SU-DHL-6 (cell line): Measurements from ENCODE around the gene DDX39B.

Source experiments
- H2AFZ ChIP-seq: fragments of 200-600 bp; sonication (generic); 2 replicates; pipeline ENCODE4 v1.6.1; 2014; ENCODE audit warnings: low read depth, mild to moderate bottlenecking, moderate library complexity, mixed read lengths, antibody characterized with exemption, low read length; ENCODE audit not compliant: severe bottlenecking
- H3F3A ChIP-seq: fragments of 200-600 bp; shearing (Covaris generic); 2 replicates; pipeline ENCODE4 v1.6.0; 2016; ENCODE audit warnings: antibody characterized with exemption, mild to moderate bottlenecking; ENCODE audit not compliant: insufficient read depth
- H3K27ac ChIP-seq: fragments of 200-600 bp; sonication (generic); 2 replicates; pipeline ENCODE4 v1.5.1; 2016; ENCODE audit warnings: low read depth, mild to moderate bottlenecking, low read length, moderate library complexity, mixed read lengths
- H3K27me3 ChIP-seq: fragments of 200-600 bp; sonication (generic), shearing (Covaris generic); 2 replicates; pipeline ENCODE4 v1.6.0; 2014; ENCODE audit warnings: mild to moderate bottlenecking, low read length
- H3K36me3 ChIP-seq: fragments of 200-600 bp; sonication (generic); 2 replicates; pipeline ENCODE4 v1.6.1; 2014; ENCODE audit warnings: mild to moderate bottlenecking, low read length, mixed read lengths
- H3K4me2 ChIP-seq: fragments of 300-600, 200-600 bp; shearing (Covaris generic), sonication (generic); 2 replicates; pipeline ENCODE4 v1.6.0; 2014; ENCODE audit warnings: low read length, low read depth, mild to moderate bottlenecking; ENCODE audit not compliant: poor library complexity, severe bottlenecking
- H3K4me3 ChIP-seq: fragments of 200-600 bp; sonication (generic); 2 replicates; pipeline ENCODE4 v1.5.1; 2014; ENCODE audit warnings: antibody characterized with exemption, low read length, mild to moderate bottlenecking, mixed read lengths; ENCODE audit not compliant: insufficient read depth, poor library complexity, severe bottlenecking
- H3K79me2 ChIP-seq: fragments of 200-600 bp; sonication (generic); 2 replicates; pipeline ENCODE4 v1.6.1; 2014; ENCODE audit warnings: mild to moderate bottlenecking, low read length, moderate library complexity; ENCODE audit not compliant: insufficient read depth
- H3K9ac ChIP-seq: fragments of 200-600 bp; sonication (generic); 2 replicates; pipeline ENCODE4 v1.7.0; 2014; ENCODE audit warnings: mild to moderate bottlenecking, low read length
- H3K9me2 ChIP-seq: fragments of 200-600 bp; sonication (generic); replicated peaks from 2 replicates; pipeline ENCODE4 v1.6.1; 2014; ENCODE audit warnings: low read length; ENCODE audit not compliant: insufficient read depth
- H3K9me3 ChIP-seq: fragments of 200-600 bp; sonication (generic); 2 replicates; pipeline ENCODE4 v1.6.1; 2014; ENCODE audit warnings: low read length, mixed read lengths; ENCODE audit not compliant: insufficient read depth
- H4K20me1 ChIP-seq: fragments of 200-600 bp; sonication (generic); 2 replicates; pipeline ENCODE4 v1.6.1; 2014; ENCODE audit warnings: low read depth, mild to moderate bottlenecking, antibody characterized with exemption, low read length, moderate library complexity, mixed read lengths
- CTCF ChIP-seq: fragments of 200-600 bp; sonication (generic); IDR thresholded peaks from one replicate; pipeline ENCODE4 v1.5.1; 2017; ENCODE audit warnings: antibody characterized with exemption, mild to moderate bottlenecking, low read length, moderate library complexity; ENCODE audit not compliant: insufficient read depth, poor library complexity, severe bottlenecking
- EZH2phosphoT487 ChIP-seq: fragments of 200-600 bp; sonication (generic), shearing (Covaris generic); conservative IDR thresholded peaks from 2 replicates; pipeline ENCODE4 v1.6.1; 2018; ENCODE audit warnings: mild to moderate bottlenecking, antibody characterized with exemption, low read length, moderate library complexity, mixed read lengths

Gene DDX39B

GRCh38 chr6:31530659-31531058 lies 11.1 kb downstream of the DDX39B start:
- Histone ChIP-seq H3K36me3 (peaks cover 47% of the 10 kb centered on the region), H4K20me1 (peaks cover 42% of the 10 kb centered on the region), H3F3A (peaks cover 55% of the 10 kb centered on the region)

GRCh38 chr6:31529329-31530150 lies 12.3 kb downstream of the DDX39B start:
- H3K9me2 ChIP-seq, result no peaks in the 10 kb centered on the region
- H3K4me2 ChIP-seq, result no peak overlapping the region
- H3K4me3 ChIP-seq, result no peak overlapping the region
- no peak overlapping the region for H3K9ac ChIP-seq
- no peak overlapping the region for H2AFZ ChIP-seq
- no peaks in the 10 kb centered on the region for H3K9me3 ChIP-seq
- peaks cover 36% of the 10 kb centered on the region for H3K36me3 ChIP-seq
- peaks cover 7% of the 10 kb centered on the region for H3K79me2 ChIP-seq
- peaks cover 31% of the 10 kb centered on the region; the same call in 1 of the 2 replicates for H4K20me1 ChIP-seq
- peaks cover 55% of the 10 kb centered on the region for H3F3A ChIP-seq
- H3K27me3 ChIP-seq, result no peaks in the 10 kb centered on the region
- TF ChIP-seq EZH2phosphoT487 (no peak), CTCF (no peak)
- H3K27ac ChIP-seq, result no peak overlapping the region

More at GRCh38 chr6:31530659-31531058, 11.1 kb downstream of the DDX39B start:
- Histone ChIP-seq H3K9me2 (no peaks in the 10 kb centered on the region), H3K4me3 (no peak overlapping the region), H3K79me2 (peaks cover 17% of the 10 kb centered on the region), H3K27ac (no peak overlapping the region), H2AFZ (no peak overlapping the region), H3K27me3 (no peaks in the 10 kb centered on the region), H3K9me3 (no peaks in the 10 kb centered on the region), H3K9ac (no peak overlapping the region), H3K4me2 (no peak overlapping the region)
- no peak for TF ChIP-seq EZH2phosphoT487
- TF ChIP-seq CTCF, result no peak

GRCh38 chr6:31528821-31529328 lies 12.9 kb downstream of the DDX39B start, which contains the start of gene MCCD1:
Gene MCCD1 (plus strand): TSS chr6:31528962. CDS start chr6:31529015, 53 bp downstream.
- H3K27ac ChIP-seq, result no peak within 1 kb of the TSS

More at GRCh38 chr6:31528821-31529328, 12.9 kb downstream of the DDX39B start, which contains the start of gene MCCD1:
- no peak for TF ChIP-seq EZH2phosphoT487
- Histone ChIP-seq H3K4me3 (no peak within 1 kb of the TSS), H3K9ac (no peak within 1 kb of the TSS), H3K4me2 (no peak within 1 kb of the TSS), H3K27me3 (no peaks in the 10 kb centered on the region), H3K9me3 (no peaks in the 10 kb centered on the region), H3K36me3 (peaks cover 29% of the 10 kb centered on the region), H4K20me1 (peaks cover 25% of the 10 kb centered on the region; the same call in 1 of the 2 replicates), H2AFZ (no peak within 1 kb of the TSS), H3F3A (peaks cover 55% of the 10 kb centered on the region), H3K9me2 (no peaks in the 10 kb centered on the region), H3K79me2 (peaks cover 7% of the 10 kb centered on the region; the same call in 1 of the 2 replicates)
